Prostate gland (tissue), 2 donors: ENCODE results near the gene WDFY1. TPM values are rescaled to one million over a fixed set of nuclear protein-coding genes. Genes with fewer than 3 reads are reported as not detected.

Experiments
- DNase-seq: peaks from one replicate; pipeline ENCODE4 v3.0.0-alpha.2; 2019; ENCODE audit warnings: low spot score
- H3K27ac ChIP-seq, 2 donors: fragments of 200-600 bp; sonication (generic); 2 replicates each; pipeline ENCODE4 v1.5.1; 2017 to 2019
- H3K27me3 ChIP-seq: fragments of 200-600 bp; sonication (generic); replicated peaks from 2 replicates; pipeline ENCODE4 v1.5.1; 2019; ENCODE audit not compliant: insufficient read depth
- H3K36me3 ChIP-seq, 2 donors: fragments of 200-600 bp; sonication (generic); 1 replicate in 1 of 2; 2 replicates in 1 of 2; pipeline versions ENCODE4 v1.5.1 to v1.8.1; 2017 to 2019
- H3K4me1 ChIP-seq: fragments of 200-600 bp; sonication (generic); replicated peaks from 2 replicates; pipeline ENCODE4 v1.5.1; 2019
- H3K4me3 ChIP-seq, 2 donors: fragments of 200-600 bp; sonication (generic); 2 replicates each; pipeline ENCODE4 v1.5.1; 2017 to 2019
- H3K9me3 ChIP-seq: fragments of 200-600 bp; sonication (generic); 2 replicates; pipeline ENCODE4 v1.5.1; 2017
- CTCF ChIP-seq, 4 experiments: fragments of 200-600 bp in 2 of 4; fragments of 450-650 bp in 2 of 4; sonication (generic) in 2 of 4; IDR thresholded peaks; 1 replicate in 3 of 4; 2 replicates in 1 of 4; pipeline ENCODE4 v1.5.1; 2016 to 2019; ENCODE audit warnings: antibody characterized with exemption in 4 of 4, mild to moderate bottlenecking in 2 of 4, moderate library complexity in 2 of 4
- POLR2A ChIP-seq: fragments of 450-650 bp; IDR thresholded peaks from one replicate; pipeline ENCODE4 v1.6.1; 2016; ENCODE audit warnings: antibody characterized with exemption, mild to moderate bottlenecking
- POLR2AphosphoS5 ChIP-seq: sonication (generic); formaldehyde crosslinking; IDR thresholded peaks from one replicate; pipeline ENCODE4 v1.6.1; 2017; ENCODE audit warnings: antibody characterized with exemption
- WGBS: methylation state at CpG from one replicate; pipeline ENCODE4 v1.1.5; 2018; 5-methylcytosine and 5-hydroxymethylcytosine counted together
- intact Hi-C: fragments of 100-400 bp; cut with DNase I; formaldehyde crosslinking; loops from one replicate; pipeline ENCODE4 v1.14.2; 2022
- total RNA-seq, 2 donors: library from RNA; depleted of rRNA; stranded (reverse); fragments of >200 nt; gene quantifications; one replicate each; pipeline ENCODE4 v1.1.0, GENCODE V29; 2016

The WDFY1 gene
- 10 to 100 TPM; 38.8 to 42.9 TPM for total RNA-seq

GRCh38 chr2:223944703-223945531 lies at the start of gene WDFY1:
TSS of gene WDFY1 (minus strand) at chr2:223945335. CDS start at chr2:223945284, 51 bp downstream.
- intact Hi-C loops = no loop called here
- Histone ChIP-seq H3K4me1 (peaks cover 8% of the 10 kb centered on the region), H3K9me3 (no peaks in the 10 kb centered on the region), H3K36me3 (no peaks in the 10 kb centered on the region), H3K27ac (peak within 1 kb of the TSS; percentile 87 to 93), H3K4me3 (peak within 1 kb of the TSS; percentile 93 to 99), H3K27me3 (no peaks in the 10 kb centered on the region)
- DNase-seq = peak; percentile 79
- WGBS = under 1% methylated on average over 74 of the region's 87 CpGs
- peak; percentile 78 for TF ChIP-seq POLR2A
- peak in 1 of 4 experiments; percentile 3 for TF ChIP-seq CTCF (IDR thresholded peaks at IDR 0.05)
- TF ChIP-seq POLR2AphosphoS5 = peak; percentile 69

- H3K27me3 ChIP-seq = no peaks in the 10 kb centered on the region
- intact Hi-C loops = loop anchor here (10.0 kb wide), 1 partner anchor 370 kb away; no protein-coding TSS in a partner anchor
- H3K27ac ChIP-seq = no peak overlapping the region
- no peaks in the 10 kb centered on the region for H3K9me3 ChIP-seq
- H3K36me3 ChIP-seq = no peaks in the 10 kb centered on the region
- no peak overlapping the region for H3K4me3 ChIP-seq
- 93% methylated on average over 4 of the region's 4 CpGs for WGBS
- no peak for TF ChIP-seq POLR2A
- TF ChIP-seq POLR2AphosphoS5 = no peak
- no peak for TF ChIP-seq CTCF (IDR thresholded peaks at IDR 0.05)
- DNase-seq = no peak
- H3K4me1 ChIP-seq = no peaks in the 10 kb centered on the region
Measured at GRCh38 chr2:223994562-223995162, 49.5 kb upstream of the WDFY1 start.

- Histone ChIP-seq H3K9me3 (no peaks in the 10 kb centered on the region), H3K4me3 (no peak overlapping the region), H3K36me3 (no peaks in the 10 kb centered on the region), H3K27me3 (no peaks in the 10 kb centered on the region), H3K27ac (no peak overlapping the region), H3K4me1 (no peaks in the 10 kb centered on the region)
- 30% methylated on average over 5 of the region's 5 CpGs for WGBS
- DNase-seq = peak; percentile 60
- intact Hi-C loops = loop anchor here (2.0 to 10.0 kb wide), 2 partner anchors 291 to 371 kb away; no protein-coding TSS in a partner anchor
- TF ChIP-seq POLR2A (no peak), CTCF (IDR thresholded peaks at IDR 0.05) (peak; percentile 68 to 89 (median 75))
Measured at GRCh38 chr2:223993634-223994232, 48.6 kb upstream of the WDFY1 start.

- 95% methylated on average over 12 of the region's 12 CpGs for whole genome bisulfite sequencing
- intact Hi-C loops = loop anchor here (2.0 to 10.0 kb wide), 2 partner anchors 293 to 373 kb away; no protein-coding TSS in a partner anchor
- no peaks in the 10 kb centered on the region for H3K4me1 ChIP-seq
- no peaks in the 10 kb centered on the region for H3K27me3 ChIP-seq
- no peaks in the 10 kb centered on the region for H3K36me3 ChIP-seq
- H3K4me3 ChIP-seq = no peak overlapping the region
- TF ChIP-seq POLR2A (no peak), POLR2AphosphoS5 (no peak), CTCF (IDR thresholded peaks at IDR 0.05) (no peak)
- no peak overlapping the region for H3K27ac ChIP-seq
- no peak for DNase-seq
- H3K9me3 ChIP-seq = no peaks in the 10 kb centered on the region
Measured at GRCh38 chr2:223991611-223992010, 46.5 kb upstream of the WDFY1 start.
